ENCODE measurements around the gene MICU1.
"Not testable (repeated sequence)": the region's sequence is repeated elsewhere in the genome, so short reads cannot be mapped to it uniquely, and the experiment has no call there.

MICU1 gene

DNA sequence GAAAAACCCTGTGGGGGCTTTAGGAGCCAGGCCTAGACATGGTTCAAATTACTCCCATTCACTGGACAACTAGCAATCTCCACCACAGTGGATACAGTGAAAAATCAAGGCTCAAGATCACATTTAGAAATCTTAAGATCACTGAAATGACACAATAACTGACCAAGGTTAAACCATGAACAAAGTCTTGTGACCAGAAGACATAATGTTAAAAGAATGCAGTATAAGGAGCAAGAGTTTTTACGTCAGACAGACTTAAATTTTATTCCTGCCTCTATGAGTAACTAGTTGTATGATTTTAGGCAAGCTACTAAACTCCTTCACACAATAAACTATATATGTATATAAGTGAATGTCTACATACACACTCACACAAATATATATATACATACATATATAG lies 68.5 kb downstream of the MICU1 start:
- peak; percentile 91 for DNase-seq (ENCODE audit: low read depth)

DNA sequence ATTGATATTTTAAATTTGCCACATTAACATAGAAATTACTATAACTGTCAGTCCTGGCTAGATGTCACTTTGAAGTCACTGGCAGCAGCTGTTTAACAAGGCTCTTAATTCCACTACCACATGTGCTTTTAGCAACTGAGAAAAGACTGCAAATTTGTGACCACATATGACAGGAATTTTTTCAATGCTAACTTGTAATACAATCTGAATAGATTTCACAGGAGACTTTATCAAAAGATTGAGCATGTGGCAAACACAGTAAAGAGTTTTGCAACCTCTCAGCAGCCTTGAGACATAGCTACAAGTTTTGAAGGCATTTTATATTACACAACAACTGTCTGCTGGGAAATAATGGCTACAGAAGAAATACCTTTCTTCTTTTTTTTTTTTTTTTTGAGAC lies 73.0 kb downstream of the MICU1 start:
- DNase-seq (ENCODE audit: low read depth): peak; percentile 98

DNA sequence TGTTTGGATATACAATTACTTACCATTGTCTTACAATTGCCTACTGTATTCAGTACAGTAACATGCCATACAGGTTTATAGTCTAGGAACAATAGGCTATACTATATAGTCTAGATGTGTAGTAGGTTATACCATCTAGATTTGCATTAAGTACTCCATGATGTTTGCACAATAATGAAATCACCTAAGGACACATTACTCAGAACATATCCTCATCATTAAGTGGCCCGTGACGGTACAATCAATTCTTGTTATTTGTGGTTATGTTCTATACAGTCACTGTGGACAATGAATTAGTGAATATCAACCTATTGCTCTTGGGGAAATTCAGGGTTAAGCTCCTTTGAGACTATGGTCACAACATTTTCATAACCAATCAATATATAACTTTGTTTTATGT lies 75.6 kb downstream of the MICU1 start:
- no peak for DNase-seq (ENCODE audit: low read depth)

DNA sequence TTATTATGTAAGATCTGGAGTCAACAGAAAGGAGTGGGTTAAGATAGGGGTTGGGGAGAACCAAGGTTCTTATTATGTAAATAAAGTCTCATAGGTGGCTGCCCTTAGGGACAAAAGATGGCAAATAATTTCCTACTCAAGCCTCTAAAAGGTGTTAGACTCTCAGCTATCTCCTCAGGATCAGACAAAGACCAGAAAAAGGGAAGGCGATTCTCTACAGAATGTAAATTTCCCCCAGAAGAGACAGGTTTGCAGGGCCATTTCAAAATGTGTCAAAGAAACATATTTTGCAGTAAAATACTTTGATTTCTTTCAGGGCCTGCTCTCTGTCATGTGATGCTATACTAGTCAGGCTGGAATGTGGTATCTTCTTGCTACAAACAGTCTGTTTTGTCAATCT lies 80.3 kb downstream of the MICU1 start:
- no peak for DNase-seq (ENCODE audit: low read depth)

DNA sequence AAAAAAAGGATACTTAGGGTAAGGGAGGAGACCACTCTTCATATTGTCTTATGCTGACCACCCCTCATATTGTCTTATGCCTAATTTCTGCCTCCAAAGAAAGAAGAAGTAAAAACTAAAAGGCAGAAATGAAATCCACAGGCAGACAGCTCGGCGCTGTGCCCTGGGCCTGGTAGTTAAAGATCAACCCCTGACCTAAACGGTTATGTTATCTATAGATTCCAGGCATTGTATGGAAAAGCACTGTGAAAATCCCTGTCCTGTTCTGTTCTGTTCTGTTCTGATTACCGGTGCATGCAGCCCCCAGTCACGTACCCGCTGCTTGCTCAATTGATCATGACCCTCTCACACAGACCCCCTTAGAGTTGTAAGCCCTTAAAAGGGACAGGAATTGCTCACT lies 82.0 kb downstream of the MICU1 start:
- DNase-seq (ENCODE audit: low read depth): not testable (repeated sequence)

DNA sequence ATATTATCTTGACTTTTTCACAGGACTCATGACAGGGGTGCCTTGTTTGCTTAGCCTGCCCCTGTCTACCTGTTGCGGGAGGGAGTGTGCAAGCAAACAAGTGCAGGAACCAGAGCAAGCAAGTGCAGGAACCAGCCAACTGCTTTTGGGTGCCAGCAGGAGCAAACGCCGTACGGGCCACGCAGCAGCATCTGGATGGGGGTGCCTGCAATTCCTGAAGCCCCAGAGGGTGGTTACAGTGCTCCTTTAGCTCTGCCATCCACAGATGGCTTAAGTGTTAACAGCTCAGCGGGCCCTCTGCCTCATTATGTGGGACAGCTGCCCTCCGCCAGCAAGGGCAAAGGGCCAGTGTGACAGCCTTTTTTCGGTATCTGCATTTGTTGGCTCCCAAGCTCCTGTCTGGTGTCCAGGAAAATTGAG lies 83.5 kb downstream of the MICU1 start:
- DNase-seq (ENCODE audit: low read depth): no peak

DNA sequence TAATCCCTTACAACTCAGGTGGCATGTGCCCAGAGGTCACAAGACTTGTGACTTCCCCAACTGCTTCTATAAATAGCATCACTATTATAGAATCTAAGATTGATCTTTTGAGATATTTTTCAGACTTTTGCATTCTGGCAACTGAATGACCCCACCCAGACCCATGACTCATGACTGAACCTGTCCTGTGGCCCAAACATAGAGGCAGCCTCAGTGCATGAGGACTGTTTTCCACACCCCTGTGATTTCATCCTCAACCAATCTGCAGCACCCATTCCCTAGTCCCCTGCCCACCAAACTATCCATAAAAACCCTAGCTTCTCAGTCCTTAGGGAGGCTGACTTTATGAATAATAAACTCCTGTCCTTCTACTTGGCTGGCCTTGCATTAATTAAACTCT lies 84.5 kb downstream of the MICU1 start:
- no peak for DNase-seq (ENCODE audit: low read depth)

DNA sequence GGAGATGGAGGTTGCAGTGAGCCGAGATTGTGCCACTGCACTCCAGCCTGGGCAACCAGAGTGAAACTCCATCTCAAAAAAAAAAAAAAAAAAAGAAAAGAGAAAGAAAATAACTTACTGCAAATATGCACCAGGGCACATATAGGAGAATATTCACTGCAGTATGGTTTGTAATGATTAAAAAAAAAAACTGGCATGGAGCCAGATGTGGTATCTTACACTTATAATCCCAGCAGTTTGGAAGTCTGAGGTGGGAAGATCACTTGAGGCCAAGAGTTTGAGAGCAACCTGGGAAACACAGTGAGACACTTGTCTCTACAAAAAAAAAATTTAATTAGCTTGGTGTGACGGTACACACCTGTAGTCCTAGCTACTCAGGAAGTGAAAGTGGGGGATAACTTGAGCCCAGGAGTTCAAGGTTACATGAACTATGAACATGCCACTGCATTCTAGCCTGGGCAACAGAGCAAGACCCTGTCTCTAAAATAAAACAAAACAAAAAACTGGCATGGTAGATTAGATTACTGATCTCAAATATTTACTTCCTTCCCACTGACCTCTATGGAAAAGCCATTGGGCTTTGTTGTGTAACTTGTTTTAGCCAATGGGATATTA lies 85.6 kb downstream of the MICU1 start:
- no peak for DNase-seq (ENCODE audit: low read depth)

DNA sequence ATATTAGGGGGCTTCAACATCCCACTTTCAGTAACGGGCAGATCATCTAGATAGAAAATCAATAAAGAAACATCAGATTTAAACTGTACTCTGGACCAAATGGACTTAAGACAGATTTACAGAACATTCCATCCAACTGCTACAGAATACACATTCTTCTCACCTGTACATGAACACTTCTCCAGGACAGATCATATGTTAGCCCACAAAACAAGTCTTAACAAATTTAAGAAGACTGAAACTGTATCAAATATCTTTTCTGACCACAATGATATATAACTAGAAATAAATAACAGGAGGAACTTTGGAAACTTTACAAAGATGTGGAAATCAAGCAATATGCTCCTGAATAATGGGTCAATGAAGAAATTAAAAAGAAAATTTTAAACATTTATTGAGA lies 86.7 kb downstream of the MICU1 start:
- DNase-seq (ENCODE audit: low read depth): no peak

DNA sequence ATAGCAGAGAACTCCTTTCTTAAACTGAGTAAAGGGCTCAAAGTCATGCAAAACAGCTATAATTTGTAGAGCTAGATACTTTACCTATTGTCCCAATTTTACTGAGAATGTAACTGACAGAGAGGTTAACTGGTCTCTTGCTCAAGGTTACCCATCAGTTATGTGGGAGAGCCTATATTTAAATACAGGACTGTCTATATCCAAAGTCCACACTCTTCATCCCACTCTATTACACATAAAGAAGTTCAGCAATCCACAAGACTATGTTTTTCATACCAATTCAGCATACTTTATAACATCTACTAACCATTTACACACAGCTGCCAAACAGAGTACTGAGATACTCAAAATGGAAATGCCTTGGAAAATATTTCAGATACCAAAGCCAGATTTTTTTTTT lies 100.2 kb downstream of the MICU1 start:
- no peak for DNase-seq (ENCODE audit: low read depth)

DNA sequence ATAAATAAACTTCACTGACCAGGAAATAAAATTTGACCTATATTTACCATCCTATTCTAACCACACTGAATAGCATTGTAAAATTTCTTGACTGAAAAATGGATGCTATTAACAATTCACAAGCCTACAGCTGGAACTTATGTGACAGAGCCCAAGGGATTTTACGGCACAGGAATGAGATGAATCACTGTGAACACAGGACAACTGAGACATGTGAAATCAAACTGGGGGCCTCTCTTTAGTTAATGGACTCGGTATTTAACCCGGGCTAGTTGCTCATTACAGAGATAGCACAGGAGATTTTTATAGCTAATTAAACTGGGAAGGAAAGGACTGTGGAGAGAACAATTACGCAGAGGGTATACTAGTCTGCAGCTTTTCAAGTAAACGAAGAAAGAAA lies 100.6 kb downstream of the MICU1 start:
- DNase-seq (ENCODE audit: low read depth): no peak

DNA sequence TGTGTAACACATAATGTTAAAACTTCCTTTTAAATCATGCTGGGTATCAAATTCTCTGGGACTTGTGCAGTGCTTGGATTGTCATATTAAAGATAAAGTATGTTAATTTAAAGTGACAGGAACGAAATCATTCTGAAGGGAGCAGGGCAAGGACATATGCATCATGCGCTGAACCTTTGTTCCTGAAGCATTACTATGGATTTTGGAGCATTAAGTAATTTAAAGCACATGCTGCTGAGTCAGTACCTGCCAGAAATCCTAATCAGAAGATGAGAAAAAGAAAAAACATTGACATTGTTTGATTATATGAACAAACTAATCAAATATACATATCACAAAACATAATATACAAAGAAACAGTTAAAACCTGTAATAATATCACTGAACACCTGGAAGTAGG lies 101.4 kb downstream of the MICU1 start:
- no peak for DNase-seq (ENCODE audit: low read depth)

DNA sequence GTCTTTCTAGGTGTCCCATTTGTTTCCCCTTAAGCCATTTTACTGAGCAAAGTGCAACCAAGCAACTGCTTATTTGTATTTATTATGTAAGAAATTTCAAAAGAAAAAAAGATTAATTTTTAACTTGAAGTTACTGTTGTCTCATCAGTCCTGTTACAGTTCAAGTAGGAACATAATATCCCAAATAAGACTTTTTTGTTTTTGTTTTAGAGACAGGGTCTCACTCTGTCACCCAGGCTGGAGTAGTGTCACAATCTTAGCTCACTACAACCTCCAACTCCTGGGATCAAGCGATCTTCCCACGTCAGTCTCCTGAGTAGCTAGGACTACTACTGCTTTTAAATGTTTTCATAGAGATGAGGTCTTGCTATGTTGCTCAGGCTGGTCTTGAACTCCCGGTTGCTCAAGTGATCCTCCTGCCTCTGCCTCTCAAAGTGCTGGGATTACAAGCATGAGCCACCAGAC lies 101.9 kb downstream of the MICU1 start:
- DNase-seq (ENCODE audit: low read depth): no peak

DNA sequence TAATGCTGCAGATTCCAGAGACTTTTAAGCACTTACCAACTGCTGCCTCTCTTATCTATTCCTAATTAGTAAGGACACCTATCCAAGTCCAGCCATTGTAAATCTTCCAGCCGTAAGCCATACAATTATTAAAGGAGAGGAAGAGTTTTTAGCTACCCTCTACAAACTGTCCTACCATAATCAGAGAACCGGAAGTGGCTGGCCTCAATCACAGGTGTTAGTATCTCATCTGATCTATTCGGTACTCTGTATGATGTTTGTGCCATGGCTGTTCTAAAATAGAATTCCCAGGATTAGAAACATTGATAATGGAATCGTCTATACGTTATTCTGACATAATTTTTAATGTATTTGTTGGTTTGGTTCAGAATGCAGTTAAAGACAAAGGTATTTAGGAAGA lies 102.8 kb downstream of the MICU1 start:
- DNase-seq (ENCODE audit: low read depth): no peak

DNA sequence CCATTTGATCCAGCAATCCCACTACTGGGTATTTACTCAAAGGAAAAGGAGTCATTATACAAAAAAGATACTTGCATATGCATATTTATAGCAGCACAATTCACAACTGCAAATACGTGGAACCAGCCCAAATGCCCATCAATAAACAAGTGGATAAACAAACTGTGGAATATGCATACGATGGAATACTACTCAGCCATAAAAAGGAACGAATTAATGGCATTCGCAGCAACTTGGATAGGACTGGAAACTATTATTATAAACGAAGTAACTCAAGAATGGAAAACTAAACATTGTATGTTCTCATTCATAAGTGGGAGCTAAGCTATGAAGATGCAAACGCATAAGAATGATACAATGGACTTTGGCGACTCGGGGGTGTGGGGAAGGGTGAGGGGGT lies 108.6 kb downstream of the MICU1 start:
- DNase-seq (ENCODE audit: low read depth): no peak

DNA sequence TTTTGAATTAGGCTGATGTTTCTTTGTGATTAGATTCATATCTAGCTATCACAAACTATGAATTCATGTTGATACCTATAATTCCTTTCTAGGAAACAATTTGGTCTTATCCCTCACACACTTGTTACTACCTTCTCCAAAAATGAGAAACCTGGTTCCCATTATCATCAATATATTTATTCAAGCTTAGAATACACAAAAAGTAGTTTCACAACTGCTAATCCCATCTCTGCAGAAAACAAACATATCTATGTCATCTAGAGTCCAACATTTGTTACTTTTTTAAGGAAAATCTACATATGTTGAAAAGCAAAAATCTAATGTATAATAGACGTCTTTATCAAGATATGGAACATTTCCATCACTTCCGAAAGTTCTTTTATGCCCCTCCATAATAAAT lies 110.4 kb downstream of the MICU1 start:
- DNase-seq (ENCODE audit: low read depth): no peak

DNA sequence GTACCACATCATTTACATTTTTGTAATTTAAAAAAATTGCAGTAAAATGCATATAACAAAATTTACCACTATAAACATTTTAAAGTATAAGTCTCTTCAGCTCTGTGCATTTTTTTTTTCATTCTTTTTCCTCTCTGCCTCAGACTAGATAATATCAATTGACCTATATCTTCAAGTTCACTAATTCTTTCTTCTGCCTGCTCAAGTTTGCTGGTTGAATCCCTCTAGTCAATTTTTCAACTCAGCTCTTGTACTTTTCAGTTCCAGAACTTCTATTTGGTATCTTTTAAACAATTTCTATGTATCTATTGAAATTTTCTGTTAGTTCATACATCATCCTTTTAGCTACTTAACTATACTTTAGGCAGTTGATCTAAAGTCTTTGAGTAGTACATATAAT lies 112.0 kb downstream of the MICU1 start:
- DNase-seq (ENCODE audit: low read depth): no peak

DNA sequence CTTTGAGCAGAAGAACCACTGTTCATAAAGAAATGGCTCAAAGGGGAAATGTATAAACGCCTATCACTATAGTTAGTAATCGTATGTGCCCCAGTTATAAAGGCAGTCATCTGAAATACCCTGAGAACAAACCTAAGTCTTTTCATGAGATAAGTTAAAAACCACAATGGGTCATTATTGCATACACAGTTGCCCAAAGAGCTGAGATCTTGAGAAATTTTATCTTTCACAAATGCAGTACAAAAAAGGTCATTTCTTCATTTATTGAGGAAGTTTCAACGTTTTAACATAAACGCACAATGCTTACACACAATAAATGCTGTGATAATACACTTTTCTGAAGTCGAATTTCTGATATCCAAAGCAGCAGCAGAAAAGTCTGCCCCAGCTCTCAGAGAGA lies 114.4 kb downstream of the MICU1 start:
- peak; percentile 86 for DNase-seq (ENCODE audit: low read depth)

DNA sequence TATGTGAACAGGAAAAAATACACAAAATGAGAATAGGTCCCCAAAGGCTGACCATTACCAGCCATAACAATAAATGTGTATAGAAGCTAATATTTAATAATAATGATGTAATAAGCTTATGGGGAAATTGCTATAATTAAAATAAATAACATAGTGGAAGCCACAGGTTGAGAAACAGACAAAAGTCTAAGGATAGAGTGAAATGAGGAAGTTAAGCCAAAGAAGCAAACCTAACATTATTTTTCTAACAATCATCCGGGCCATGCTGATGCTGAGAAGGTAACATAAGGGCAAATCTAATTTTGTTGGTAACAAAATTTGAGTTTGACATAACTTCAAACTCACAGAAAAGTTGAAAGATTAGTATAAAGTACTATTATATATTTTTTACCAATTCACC lies 115.9 kb downstream of the MICU1 start:
- DNase-seq (ENCODE audit: low read depth): no peak

DNA sequence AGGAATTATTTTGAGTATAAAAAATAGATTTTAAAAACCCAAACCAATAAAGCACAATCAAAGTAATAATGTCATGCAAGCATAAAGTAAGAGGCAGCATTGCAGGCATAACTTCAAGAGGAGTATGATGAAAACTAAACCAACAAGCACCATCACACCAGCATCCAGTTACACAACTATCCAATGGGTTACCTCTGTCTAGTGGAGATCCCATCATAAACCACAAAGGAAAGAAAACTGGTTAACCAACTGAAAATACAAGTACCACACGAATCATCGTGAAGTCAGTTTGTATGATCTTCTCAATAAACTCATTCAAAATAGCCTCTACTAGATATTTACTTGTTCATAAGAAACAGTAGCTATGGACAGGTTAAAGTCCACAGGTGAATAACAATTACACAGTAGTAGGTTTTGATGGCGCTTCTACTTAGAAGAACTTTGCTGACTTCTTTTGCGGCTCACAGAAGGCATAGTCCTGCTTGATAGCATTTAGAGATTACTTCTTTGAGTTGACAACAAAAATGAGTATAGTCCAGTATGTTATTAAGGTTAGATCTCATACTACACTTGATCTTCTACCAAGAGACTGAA lies 116.6 kb downstream of the MICU1 start:
- peak; percentile 34 for DNase-seq (ENCODE audit: low read depth)

DNA sequence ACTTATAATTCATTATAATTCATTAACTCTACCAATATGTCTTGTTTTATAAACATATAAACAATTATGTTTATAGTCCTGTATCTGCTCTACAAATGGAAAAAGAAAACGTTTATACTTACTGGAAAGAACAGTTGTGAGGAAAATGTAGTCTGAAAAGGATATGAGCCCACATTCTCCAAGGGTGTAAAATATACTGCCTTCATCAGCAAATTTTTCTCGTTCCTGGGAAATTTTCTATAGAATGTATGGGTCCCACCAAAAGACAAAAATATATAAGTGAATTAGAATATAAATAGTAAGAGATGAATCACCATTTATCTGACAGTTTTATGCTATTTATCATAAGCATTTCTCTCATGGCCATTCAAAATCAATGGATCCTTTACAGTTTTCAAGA lies 117.8 kb downstream of the MICU1 start:
- DNase-seq (ENCODE audit: low read depth): no peak

DNA sequence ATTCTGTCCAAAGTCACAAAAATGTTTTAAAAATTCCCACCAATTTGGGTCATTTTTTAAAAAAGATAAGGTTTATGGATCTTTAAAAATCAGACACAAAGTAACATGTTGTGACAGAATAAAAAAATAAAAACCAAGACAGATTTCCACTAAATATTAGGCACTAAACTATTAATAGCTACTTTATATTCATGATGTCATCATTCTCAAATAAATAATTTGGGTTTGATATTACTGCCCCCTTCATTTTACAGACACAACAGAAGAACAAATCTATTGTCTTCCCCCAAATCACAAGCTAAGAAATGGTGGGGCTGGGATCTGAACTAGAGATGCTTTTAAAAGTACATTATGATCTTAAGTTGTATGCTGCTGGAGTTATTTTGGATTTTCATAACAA lies 119.4 kb downstream of the MICU1 start:
- DNase-seq (ENCODE audit: low read depth): no peak

DNA sequence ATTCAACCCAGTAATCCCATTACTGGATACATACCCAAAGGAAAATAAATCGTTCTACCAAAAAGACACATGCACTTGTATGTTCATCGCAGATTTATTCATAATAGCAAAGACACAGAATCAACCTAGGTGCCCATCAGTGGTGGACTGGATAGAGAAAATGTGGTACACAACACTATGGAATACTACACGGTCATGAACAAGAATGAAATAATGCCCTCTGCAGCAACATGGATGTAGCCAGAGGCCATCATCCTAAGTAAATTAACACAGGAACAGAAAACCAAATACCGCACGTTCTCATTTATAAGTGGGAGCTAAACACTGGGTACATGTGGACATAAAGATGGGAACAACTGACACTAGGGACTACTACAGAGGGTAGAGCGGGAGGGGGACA lies 120.4 kb downstream of the MICU1 start:
- no peak for DNase-seq (ENCODE audit: low read depth)

DNA sequence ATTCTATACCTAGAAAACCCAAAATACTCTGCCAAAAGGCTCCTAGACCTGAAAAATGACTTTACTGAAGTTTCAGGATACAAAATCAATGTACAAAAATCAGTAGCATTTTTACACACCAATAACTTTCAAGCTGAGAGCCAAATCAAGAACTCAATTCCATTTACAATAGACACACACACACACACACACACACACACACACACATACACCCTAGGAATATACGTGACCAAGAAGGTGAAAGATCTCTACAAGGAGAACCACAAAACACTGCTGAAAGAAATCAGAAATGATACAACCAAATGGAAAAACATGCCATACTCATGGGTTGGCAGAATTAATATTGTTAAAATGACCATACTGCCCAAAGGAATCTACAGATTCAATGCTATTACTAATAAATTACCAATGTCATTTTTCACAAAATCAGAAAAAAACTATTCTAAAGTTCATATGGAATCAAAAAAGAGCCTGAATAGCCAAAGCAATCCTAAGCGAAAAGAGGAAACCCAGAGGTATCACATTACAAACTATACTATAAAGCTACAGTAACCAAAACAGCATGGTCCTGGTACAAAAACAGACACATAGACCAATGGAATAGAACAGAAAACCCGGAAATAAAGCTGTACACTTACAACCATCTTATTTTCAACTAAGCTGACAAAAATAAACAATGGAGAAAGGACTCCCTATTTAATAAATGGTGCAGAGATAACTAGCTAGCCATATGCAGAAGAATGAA lies 122.0 kb downstream of the MICU1 start:
- no peak for DNase-seq (ENCODE audit: low read depth)
